Right lobe of liver (tissue), 6 donors: ENCODE data around the gene BST1. TPM values are rescaled to one million over a fixed set of nuclear protein-coding genes. Genes with fewer than 3 reads are reported as not detected.
"Not testable (repeated sequence)": the region's sequence is repeated elsewhere in the genome, so short reads cannot be mapped to it uniquely, and the experiment has no call there.

Experiments
- ATAC-seq, 4 donors: fragments of 200-7000 bp; cut with Tn5 transposase; one replicate each; pipeline ENCODE4 v1.9.1; 2020; ENCODE audit warnings: mild to moderate bottlenecking in 4 of 4, moderate library complexity in 4 of 4
- DNase-seq, 3 donors: peaks; one replicate each; pipeline ENCODE4 v3.0.0-alpha.2; 2020
- H3K27ac ChIP-seq, 3 donors: fragments of 200-600 bp; one replicate each; pipeline ENCODE4 v1.8.0; 2022
- H3K27me3 ChIP-seq, 2 donors: fragments of 200-600 bp; one replicate each; pipeline ENCODE4 v1.8.0; 2022
- H3K36me3 ChIP-seq, 4 donors: fragments of 200-600 bp; sonication (generic) in 1 of 4; one replicate each; pipeline versions ENCODE4 v1.5.1 to v1.8.0; 2017 to 2022; ENCODE audit warnings: control low read depth in 1 of 4
- H3K4me1 ChIP-seq, 4 donors: fragments of 200-600 bp; sonication (generic) in 1 of 4; one replicate each; pipeline versions ENCODE4 v1.5.1 to v1.8.0; 2017 to 2022; ENCODE audit warnings: control low read depth in 1 of 4
- H3K4me3 ChIP-seq, 3 donors: fragments of 200-600 bp; one replicate each; pipeline ENCODE4 v1.8.0; 2022
- H3K9me3 ChIP-seq, 4 donors: fragments of 200-600 bp; sonication (generic) in 1 of 4; one replicate each; pipeline versions ENCODE4 v1.5.1 to v1.8.0; 2017 to 2022; ENCODE audit warnings: control low read depth in 1 of 4
- POLR2A ChIP-seq: fragments of 450-650 bp; IDR thresholded peaks from one replicate; pipeline ENCODE4 v1.6.1; 2017; ENCODE audit warnings: antibody characterized with exemption, mild to moderate bottlenecking
- WGBS: methylation state at CpG from one replicate; pipeline ENCODE4 v1.1.6; 2018; ENCODE audit warnings: low coverage, low lambda C conversion rate; ENCODE audit not compliant: insufficient coverage; ENCODE audit errors: missing lambda C conversion rate; 5-methylcytosine and 5-hydroxymethylcytosine counted together
- intact Hi-C, 2 donors: fragments of 100-400 bp; cut with DNase I; formaldehyde crosslinking; loops; one replicate each; pipeline versions ENCODE4 v1.11.2 to v1.14.1; 2022
- total RNA-seq, 6 experiments: library from RNA; depleted of rRNA in 2 of 6; stranded (reverse); fragments of >200 nt in 2 of 6; fragmentation: NEBNext Ultra II Directional in 3 of 6; extraction: Animal tissue kit (Norgen Biotek cat#: 25700) in 3 of 6; gene quantifications; one replicate each; pipeline versions ENCODE4 v1.1.0 to v1.2.4, GENCODE V29; 2016 to 2023
- TF ChIP-seq, protein P1 (sequence below), 4 donors: fragments of 200-600 bp in 3 of 4; fragments of 450-650 bp in 1 of 4; IDR thresholded peaks; one replicate each; pipeline versions ENCODE4 v1.5.1 to v1.8.0; 2016 to 2022; ENCODE audit warnings: antibody characterized with exemption in 4 of 4, mild to moderate bottlenecking in 2 of 4
- donor health status: DM: no; HTN: yes; CAD: no.
- donor health status: DM: no; HTN: no; CAD: no.
- donor health status: DM: no; HTN: no; CAD: no.
- donor health status: DM: no; HTN: yes; CAD: no.
- donor health status: DM: no; HTN: yes; CAD: no.

BST1 gene
- total RNA-seq, 6 experiments from 2014 or later: 2.7 to 5.3 (median 4.3) TPM

DNA sequence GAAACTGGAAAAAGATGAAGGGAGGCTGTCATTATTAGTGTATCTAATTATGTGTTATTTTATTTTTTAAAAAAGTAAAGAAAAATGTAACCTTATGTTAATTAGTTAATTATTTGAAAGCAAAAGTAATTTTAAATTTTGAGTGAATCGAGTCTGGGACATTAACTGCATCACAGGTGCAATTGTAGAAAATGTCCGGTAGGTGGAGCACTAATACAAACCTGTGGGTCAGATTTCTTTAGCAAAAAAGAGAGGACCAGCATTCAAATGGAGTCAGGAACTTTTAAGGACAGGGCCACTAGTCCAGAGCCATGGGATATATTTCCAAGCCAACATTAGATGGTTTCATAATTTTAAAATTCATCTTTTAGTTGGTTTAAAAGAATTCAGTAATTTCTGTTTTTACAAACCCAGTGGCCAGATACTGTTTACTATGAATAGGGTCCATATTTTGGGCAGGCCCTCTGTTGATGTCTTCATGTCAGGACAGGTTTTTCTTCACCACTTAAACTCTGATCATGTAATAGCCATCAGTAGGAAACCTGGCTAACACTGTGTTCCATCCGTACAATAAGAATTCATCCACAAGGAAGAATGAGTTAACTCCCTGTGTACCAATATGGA is 27.2 kb downstream of the BST1 start:
- H3K4me1 ChIP-seq: no peaks in the 10 kb centered on the region
- no peaks in the 10 kb centered on the region for H3K27me3 ChIP-seq
- intact Hi-C loops: no loop called here
- DNase-seq (no peak), ATAC-seq (peak; percentile 85 to 94 (median 94))
- H3K36me3 ChIP-seq: no peaks in the 10 kb centered on the region
- no peak for TF ChIP-seq POLR2A
- TF ChIP-seq, protein P1, sequence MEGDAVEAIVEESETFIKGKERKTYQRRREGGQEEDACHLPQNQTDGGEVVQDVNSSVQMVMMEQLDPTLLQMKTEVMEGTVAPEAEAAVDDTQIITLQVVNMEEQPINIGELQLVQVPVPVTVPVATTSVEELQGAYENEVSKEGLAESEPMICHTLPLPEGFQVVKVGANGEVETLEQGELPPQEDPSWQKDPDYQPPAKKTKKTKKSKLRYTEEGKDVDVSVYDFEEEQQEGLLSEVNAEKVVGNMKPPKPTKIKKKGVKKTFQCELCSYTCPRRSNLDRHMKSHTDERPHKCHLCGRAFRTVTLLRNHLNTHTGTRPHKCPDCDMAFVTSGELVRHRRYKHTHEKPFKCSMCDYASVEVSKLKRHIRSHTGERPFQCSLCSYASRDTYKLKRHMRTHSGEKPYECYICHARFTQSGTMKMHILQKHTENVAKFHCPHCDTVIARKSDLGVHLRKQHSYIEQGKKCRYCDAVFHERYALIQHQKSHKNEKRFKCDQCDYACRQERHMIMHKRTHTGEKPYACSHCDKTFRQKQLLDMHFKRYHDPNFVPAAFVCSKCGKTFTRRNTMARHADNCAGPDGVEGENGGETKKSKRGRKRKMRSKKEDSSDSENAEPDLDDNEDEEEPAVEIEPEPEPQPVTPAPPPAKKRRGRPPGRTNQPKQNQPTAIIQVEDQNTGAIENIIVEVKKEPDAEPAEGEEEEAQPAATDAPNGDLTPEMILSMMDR (IDR thresholded peaks at IDR 0.05): peak; percentile 84 to 90 (median 87)
- no peak overlapping the region for H3K27ac ChIP-seq
- no peaks in the 10 kb centered on the region for H3K9me3 ChIP-seq
- 13% methylated on average over 3 of the region's 3 CpGs for WGBS
- no peak overlapping the region for H3K4me3 ChIP-seq

DNA sequence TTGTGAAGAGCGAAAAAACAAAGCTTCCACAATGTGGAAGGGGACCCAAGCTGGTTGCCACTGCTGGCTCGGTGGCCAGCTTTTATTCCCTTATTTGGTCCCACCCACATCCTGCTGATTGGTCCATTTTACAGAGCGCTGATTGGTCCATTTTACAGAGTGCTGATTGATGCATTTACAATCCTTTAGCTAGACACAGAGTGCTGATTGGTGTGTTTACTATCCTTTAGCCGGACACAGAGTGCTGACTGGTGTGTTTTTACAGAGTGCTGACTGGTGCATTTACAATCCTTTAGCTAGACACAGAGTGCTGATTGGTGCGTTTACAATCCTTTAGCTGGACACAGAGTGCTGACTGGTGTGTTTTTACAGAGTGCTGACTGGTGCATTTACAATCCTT is 30.2 kb downstream of the BST1 start:
- H3K36me3 ChIP-seq, ATAC-seq, H3K4me1 ChIP-seq, intact Hi-C loops, DNase-seq, H3K27me3 ChIP-seq, H3K27ac ChIP-seq, H3K4me3 ChIP-seq, H3K9me3 ChIP-seq: not testable (repeated sequence)
- WGBS: 74% methylated on average over 5 of the region's 5 CpGs

DNA sequence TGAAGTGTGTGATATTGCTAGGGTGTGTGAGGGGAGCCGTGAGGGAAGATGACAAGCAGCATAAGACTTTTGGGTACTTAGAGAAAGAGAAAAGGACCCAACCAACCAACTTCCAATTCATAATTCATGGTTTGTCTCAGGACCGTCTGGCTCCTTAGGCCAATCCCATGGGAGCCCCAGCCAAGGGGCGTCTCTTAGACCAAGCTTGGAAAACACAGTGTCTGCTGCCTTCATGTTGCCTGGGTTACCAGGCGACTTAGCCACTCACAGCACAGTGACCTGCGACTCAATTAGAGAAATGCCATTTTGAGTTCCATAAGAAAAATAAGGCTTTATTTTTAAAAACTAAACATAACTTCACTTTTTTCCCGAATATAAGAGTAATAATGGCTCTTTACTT is 32.7 kb downstream of the BST1 start:
- Histone ChIP-seq H3K36me3 (no peaks in the 10 kb centered on the region), H3K9me3 (no peaks in the 10 kb centered on the region), H3K4me1 (peaks cover 0 to 9% (median 4%) of the 10 kb centered on the region in 4 donors), H3K27me3 (no peaks in the 10 kb centered on the region), H3K4me3 (no peak overlapping the region), H3K27ac (no peak overlapping the region)
- ATAC-seq (no peak), DNase-seq (no peak)
- intact Hi-C loops: loop anchor here in 1 of 2 donors (5.0 kb wide), 1 partner anchor 262 kb away; no protein-coding TSS in a partner anchor
- TF ChIP-seq, protein P1 (IDR thresholded peaks at IDR 0.05): no peak
- 67% methylated on average over 4 of the region's 6 CpGs for WGBS

DNA sequence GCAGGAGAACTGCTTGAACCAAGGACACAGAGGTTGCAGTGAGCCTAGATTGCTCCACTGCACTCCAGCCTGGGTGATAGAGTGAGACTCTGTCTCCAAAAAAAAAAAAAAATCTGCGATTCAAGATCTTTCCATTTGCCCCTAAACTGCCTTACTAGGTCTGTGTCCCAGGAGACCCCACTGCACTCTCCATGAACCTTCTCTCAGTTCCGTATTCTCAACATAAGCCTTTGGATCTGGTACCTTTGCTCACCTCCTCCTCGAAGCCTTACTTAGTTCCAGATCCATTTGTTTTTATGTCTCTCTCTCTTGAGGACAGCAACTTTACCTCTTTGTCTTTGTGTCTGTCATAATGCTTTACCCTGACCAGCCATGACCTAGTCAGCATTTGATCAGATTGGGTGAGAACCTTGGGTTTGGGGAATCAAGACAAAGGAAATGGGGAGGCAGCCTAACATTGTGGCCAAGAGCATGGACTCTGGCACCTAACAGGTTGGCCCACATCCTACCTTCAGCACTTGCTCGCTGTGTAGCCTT is 33.7 kb downstream of the BST1 start:
- H3K36me3 ChIP-seq: no peaks in the 10 kb centered on the region

DNA sequence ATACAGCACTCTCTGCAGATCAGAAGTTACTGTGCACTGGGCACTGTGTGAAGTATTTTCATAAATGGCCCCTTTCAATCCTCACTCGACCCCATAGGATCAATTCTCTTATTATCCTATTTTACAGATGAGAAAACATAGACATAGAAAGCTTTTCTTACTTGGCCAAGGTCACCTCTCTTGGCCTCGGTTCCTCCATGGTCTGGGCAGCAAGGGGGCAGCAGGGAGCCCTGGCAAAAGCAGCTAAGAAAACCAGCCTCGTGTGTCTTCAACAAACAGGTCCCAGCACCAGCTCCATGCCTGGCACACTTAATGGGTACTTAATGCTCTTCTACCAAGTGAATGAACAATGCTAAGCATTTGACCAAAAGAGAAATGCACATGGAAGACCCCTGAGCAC is 34.4 kb downstream of the BST1 start:
- Histone ChIP-seq H3K9me3 (no peaks in the 10 kb centered on the region), H3K4me1 (peaks cover 0 to 14% (median 4%) of the 10 kb centered on the region in 4 donors), H3K4me3 (no peak overlapping the region), H3K27ac (no peak overlapping the region), H3K27me3 (no peaks in the 10 kb centered on the region), H3K36me3 (no peaks in the 10 kb centered on the region)
- 65% methylated on average over 2 of the region's 3 CpGs for WGBS
- intact Hi-C loops: loop anchor here in 1 of 2 donors (5.0 kb wide), 1 partner anchor 260 kb away; no protein-coding TSS in a partner anchor
- ATAC-seq (no peak), DNase-seq (no peak)
- no peak for TF ChIP-seq POLR2A
- TF ChIP-seq, protein P1 (IDR thresholded peaks at IDR 0.05): peak in 1 of 4 donors; percentile 11

More for the DNA sequence above, 33.7 kb downstream of the BST1 start:
- intact Hi-C loops: loop anchor here in 1 of 2 donors (5.0 kb wide), 1 partner anchor 261 kb away; no protein-coding TSS in a partner anchor
- 62% methylated on average over 4 of the region's 4 CpGs for WGBS
- no peaks in the 10 kb centered on the region for H3K27me3 ChIP-seq
- TF ChIP-seq, protein P1 (IDR thresholded peaks at IDR 0.05): no peak
- no peak for TF ChIP-seq POLR2A
- DNase-seq (no peak), ATAC-seq (no peak)
- peaks cover 0 to 14% (median 4%) of the 10 kb centered on the region in 4 donors for H3K4me1 ChIP-seq
- H3K9me3 ChIP-seq: no peaks in the 10 kb centered on the region
- H3K4me3 ChIP-seq: no peak overlapping the region
- H3K27ac ChIP-seq: no peak overlapping the region
